ENCODE measurements around the gene LUZP1.

Gene LUZP1

GRCh38 chr1:23211955-23212354 lies 43.3 kb upstream of the LUZP1 start:
- TF ChIP-seq CEBPB (IDR thresholded peaks at IDR 0.05) (no peak), NFIC (IDR thresholded peaks at IDR 0.05) (no peak), TEAD4 (IDR thresholded peaks at IDR 0.05) (no peak), USF1 (IDR thresholded peaks at IDR 0.05) (no peak)

GRCh38 chr1:23210963-23211362 lies 42.3 kb upstream of the LUZP1 start:
- TF ChIP-seq REST (IDR thresholded peaks at IDR 0.05; ENCODE audit: low read depth) (no peak), USF1 (IDR thresholded peaks at IDR 0.05) (no peak), ZBTB7A (IDR thresholded peaks at IDR 0.05; ENCODE audit: low read depth) (no peak), TCF12 (IDR thresholded peaks at IDR 0.05; ENCODE audit: low read depth) (no peak), EGR1 (IDR thresholded peaks at IDR 0.05) (no peak), EP300 (IDR thresholded peaks at IDR 0.05; ENCODE audit: borderline replicate concordance) (no peak), MAX (IDR thresholded peaks at IDR 0.05) (no peak), TAF1 (IDR thresholded peaks at IDR 0.05; ENCODE audit: low read depth) (no peak), TEAD4 (IDR thresholded peaks at IDR 0.05) (no peak), FOXM1 (IDR thresholded peaks at IDR 0.05; ENCODE audit: borderline replicate concordance, low read depth) (no peak), CEBPB (IDR thresholded peaks at IDR 0.05) (no peak), RAD21 (IDR thresholded peaks at IDR 0.05; ENCODE audit: low read depth) (no peak), NFIC (IDR thresholded peaks at IDR 0.05) (no peak), CREB1 (IDR thresholded peaks at IDR 0.05; ENCODE audit: low read depth) (no peak), YY1 (IDR thresholded peaks at IDR 0.05; ENCODE audit: low read depth) (no peak)

- no peak for TF ChIP-seq ZBTB7A (IDR thresholded peaks at IDR 0.05; ENCODE audit: low read depth)
- peak; percentile 37; the same call in 1 of the 2 replicates for TF ChIP-seq RAD21 (IDR thresholded peaks at IDR 0.05; ENCODE audit: low read depth)
- no peak for TF ChIP-seq TEAD4 (IDR thresholded peaks at IDR 0.05)
- TF ChIP-seq USF1 (IDR thresholded peaks at IDR 0.05) = no peak
- TF ChIP-seq EGR1 (IDR thresholded peaks at IDR 0.05) = no peak
Observed at GRCh38 chr1:23210351-23210785, 41.7 kb upstream of the LUZP1 start.

GRCh38 chr1:23209770-23210169 lies 41.1 kb upstream of the LUZP1 start:
- TF ChIP-seq CEBPB (IDR thresholded peaks at IDR 0.05) (no peak), RAD21 (IDR thresholded peaks at IDR 0.05; ENCODE audit: low read depth) (no peak), CREB1 (IDR thresholded peaks at IDR 0.05; ENCODE audit: low read depth) (no peak), YY1 (IDR thresholded peaks at IDR 0.05; ENCODE audit: low read depth) (no peak), EGR1 (IDR thresholded peaks at IDR 0.05) (no peak), TAF1 (IDR thresholded peaks at IDR 0.05; ENCODE audit: low read depth) (no peak), TEAD4 (IDR thresholded peaks at IDR 0.05) (no peak), EP300 (IDR thresholded peaks at IDR 0.05; ENCODE audit: borderline replicate concordance) (no peak), ZBTB7A (IDR thresholded peaks at IDR 0.05; ENCODE audit: low read depth) (no peak), NFIC (IDR thresholded peaks at IDR 0.05) (no peak), MAX (IDR thresholded peaks at IDR 0.05) (no peak), TCF12 (IDR thresholded peaks at IDR 0.05; ENCODE audit: low read depth) (no peak), REST (IDR thresholded peaks at IDR 0.05; ENCODE audit: low read depth) (no peak)

- TF ChIP-seq NFIC (IDR thresholded peaks at IDR 0.05) = no peak
- TF ChIP-seq TEAD4 (IDR thresholded peaks at IDR 0.05) = no peak
- no peak for TF ChIP-seq REST (IDR thresholded peaks at IDR 0.05; ENCODE audit: low read depth)
- no peak for TF ChIP-seq CEBPB (IDR thresholded peaks at IDR 0.05)
- no peak for TF ChIP-seq FOXM1 (IDR thresholded peaks at IDR 0.05; ENCODE audit: borderline replicate concordance, low read depth)
- TF ChIP-seq TAF1 (IDR thresholded peaks at IDR 0.05; ENCODE audit: low read depth) = no peak
- no peak for TF ChIP-seq YY1 (IDR thresholded peaks at IDR 0.05; ENCODE audit: low read depth)
- no peak for TF ChIP-seq TCF12 (IDR thresholded peaks at IDR 0.05; ENCODE audit: low read depth)
Observed at GRCh38 chr1:23208527-23208926, 39.9 kb upstream of the LUZP1 start.
